Adrenal gland (tissue), 5 donors: Measurements from ENCODE around the gene RPL3.
A peak's percentile ranks its signal among the peaks of the same experiment; 100 is the strongest.

Source experiments
- CTCF ChIP-seq, 6 experiments: fragments of 450-650 bp in 4 of 6; fragments of 200-600 bp in 2 of 6; sonication (generic) in 1 of 6; IDR thresholded peaks; 1 replicate in 5 of 6; 2 replicates in 1 of 6; pipeline versions ENCODE4 v1.5.1 to v1.8.0; 2016 to 2021; ENCODE audit warnings: antibody characterized with exemption in 6 of 6, mild to moderate bottlenecking in 2 of 6, moderate library complexity in 1 of 6
- POLR2A ChIP-seq, 2 donors: fragments of 450-650 bp; IDR thresholded peaks; one replicate each; pipeline ENCODE4 v1.6.1; 2017; ENCODE audit warnings: antibody characterized with exemption in 2 of 2, mild to moderate bottlenecking in 2 of 2, moderate library complexity in 1 of 2
- donor health status: DM: no; HTN: no; CAD: no.

- TF ChIP-seq CTCF (IDR thresholded peaks at IDR 0.05) (peak in 2 of 6 experiments; percentile 7 to 16), POLR2A (IDR thresholded peaks at IDR 0.05) (no peak)
These were observed 30.7 kb upstream of the RPL3 start, which contains the start of gene SYNGR1 for GRCh38 chr22:39349967-39350726.
